SKM-1 (cell line): ENCODE data around the gene CDH5.
"Not testable (repeated sequence)": the region's sequence is repeated elsewhere in the genome, so short reads cannot be mapped to it uniquely, and the experiment has no call there.

ENCODE experiments used
- DNase-seq: peaks from one replicate; lab custom pipeline; 2025; ENCODE audit not compliant: unreplicated experiment; lab: John Stamatoyannopoulos, UW

The CDH5 gene

GRCh38 chr16:66366433-66367299, at the start of gene CDH5:
Gene CDH5, plus strand, starts transcription at chr16:66366691. Its CDS starts 12,647 bp downstream, at chr16:66379338.
- no peak for DNase-seq

GRCh38 chr16:66318505-66318904, 48.0 kb upstream of the CDH5 start:
- DNase-seq, result no peak

GRCh38 chr16:66320774-66321173, 45.7 kb upstream of the CDH5 start:
- DNase-seq, result no peak

- no peak for DNase-seq
Observed at GRCh38 chr16:66322174-66322573, 44.3 kb upstream of the CDH5 start.

GRCh38 chr16:66324815-66325515, 41.5 kb upstream of the CDH5 start:
- DNase-seq, result peak; percentile 20

GRCh38 chr16:66325717-66326376, 40.6 kb upstream of the CDH5 start:
- DNase-seq, result no peak

GRCh38 chr16:66326991-66327513, 39.4 kb upstream of the CDH5 start:
- DNase-seq, result no peak

GRCh38 chr16:66328282-66328681, 38.2 kb upstream of the CDH5 start:
- DNase-seq, result no peak

GRCh38 chr16:66331464-66331863, 35.0 kb upstream of the CDH5 start:
- not testable (repeated sequence) for DNase-seq

GRCh38 chr16:66332634-66333610, 33.6 kb upstream of the CDH5 start:
- DNase-seq, result no peak

- no peak for DNase-seq
Observed at GRCh38 chr16:66334853-66335574, 31.5 kb upstream of the CDH5 start.

GRCh38 chr16:66335704-66336329, 30.7 kb upstream of the CDH5 start:
- DNase-seq, result no peak

- DNase-seq, result no peak
Observed at GRCh38 chr16:66337463-66338188, 28.9 kb upstream of the CDH5 start.

GRCh38 chr16:66342294-66342900, 24.1 kb upstream of the CDH5 start:
- no peak for DNase-seq

GRCh38 chr16:66344533-66345145, 21.9 kb upstream of the CDH5 start:
- peak; percentile 22 for DNase-seq

- DNase-seq, result no peak
Observed at GRCh38 chr16:66346221-66346620, 20.3 kb upstream of the CDH5 start.

- DNase-seq, result no peak
Observed at GRCh38 chr16:66352304-66352703, 14.2 kb upstream of the CDH5 start.

GRCh38 chr16:66353055-66353454, 13.4 kb upstream of the CDH5 start:
- DNase-seq, result no peak
